Mesothelial cell of epicardium (in vitro differentiated cells): ENCODE data around the gene SLIT3. TPM values are rescaled to one million over a fixed set of nuclear protein-coding genes. Genes with fewer than 3 reads are reported as not detected.

Source experiments
- DNase-seq, 2 experiments: peaks; one replicate each; pipeline ENCODE4 v3.0.0; 2021; ENCODE audit warnings: low spot score in 2 of 2; ENCODE audit not compliant: unreplicated experiment in 2 of 2
- H3K27ac Mint-ChIP-seq: 2 replicates; pipeline ENCODE4 v1.8.0; 2021; ENCODE audit warnings: mixed read lengths
- H3K27me3 Mint-ChIP-seq: 2 replicates; pipeline ENCODE4 v1.8.0; 2021; ENCODE audit warnings: low read depth, mixed read lengths
- H3K36me3 Mint-ChIP-seq: 2 replicates; pipeline ENCODE4 v1.8.0; 2021; ENCODE audit warnings: mixed read lengths
- H3K4me1 Mint-ChIP-seq: 2 replicates; pipeline ENCODE4 v1.8.0; 2021; ENCODE audit warnings: mixed read lengths
- H3K4me3 Mint-ChIP-seq: 2 replicates; pipeline ENCODE4 v1.8.0; 2021; ENCODE audit warnings: mild to moderate bottlenecking, moderate library complexity, mixed read lengths
- H3K9me3 Mint-ChIP-seq: 2 replicates; pipeline ENCODE4 v1.8.0; 2021; ENCODE audit warnings: mixed read lengths
- CTCF ChIP-seq: fragments of 200-600 bp; sonication (generic); IDR thresholded peaks from one replicate; pipeline ENCODE4 v1.5.0; 2021; ENCODE audit warnings: antibody characterized with exemption; ENCODE audit not compliant: unreplicated experiment
- total RNA-seq: library from RNA; stranded (reverse); gene quantifications from 3 replicates; pipeline ENCODE4 v1.2.1, GENCODE V29; 2021

The SLIT3 gene
- total RNA-seq, 1 donor from 2014 or later, result 65.1 TPM

- no peak for TF ChIP-seq CTCF
- H3K27ac Mint-ChIP-seq, result peak overlapping the region; percentile 81
- H3K36me3 Mint-ChIP-seq, result no peaks in the 10 kb centered on the region
- no peak overlapping the region for H3K4me3 Mint-ChIP-seq
- H3K4me1 Mint-ChIP-seq, result peaks cover 63% of the 10 kb centered on the region
- no peak for DNase-seq
- peaks cover 3% of the 10 kb centered on the region for H3K9me3 Mint-ChIP-seq
- H3K27me3 Mint-ChIP-seq, result peaks cover 4% of the 10 kb centered on the region
These were observed 402.6 kb downstream of the SLIT3 start for GRCh38 chr5:168898247-168898911.

GRCh38 chr5:168897387-168898122, 403.4 kb downstream of the SLIT3 start:
- Mint-ChIP-seq H3K4me3 (no peak overlapping the region), H3K4me1 (peaks cover 65% of the 10 kb centered on the region), H3K9me3 (peaks cover 3% of the 10 kb centered on the region), H3K27me3 (peaks cover under 1% of the 10 kb centered on the region), H3K27ac (peak overlapping the region; percentile 60), H3K36me3 (no peaks in the 10 kb centered on the region)
- DNase-seq, result no peak
- TF ChIP-seq CTCF, result no peak

GRCh38 chr5:168895295-168896071, 405.5 kb downstream of the SLIT3 start:
- peaks cover 72% of the 10 kb centered on the region for H3K4me1 Mint-ChIP-seq
- DNase-seq, result no peak
- no peaks in the 10 kb centered on the region for H3K27me3 Mint-ChIP-seq
- H3K27ac Mint-ChIP-seq, result no peak overlapping the region
- peaks cover under 1% of the 10 kb centered on the region for H3K9me3 Mint-ChIP-seq
- no peak for TF ChIP-seq CTCF
- H3K4me3 Mint-ChIP-seq, result no peak overlapping the region
- no peaks in the 10 kb centered on the region for H3K36me3 Mint-ChIP-seq

GRCh38 chr5:168893283-168893682, 407.7 kb downstream of the SLIT3 start:
- Mint-ChIP-seq H3K27ac (no peak overlapping the region), H3K9me3 (no peaks in the 10 kb centered on the region), H3K36me3 (no peaks in the 10 kb centered on the region), H3K4me1 (peaks cover 63% of the 10 kb centered on the region), H3K4me3 (no peak overlapping the region), H3K27me3 (no peaks in the 10 kb centered on the region)
- no peak for DNase-seq
- TF ChIP-seq CTCF, result no peak

GRCh38 chr5:168892618-168893186, 408.2 kb downstream of the SLIT3 start:
- H3K4me1 Mint-ChIP-seq, result peaks cover 63% of the 10 kb centered on the region

More at GRCh38 chr5:168892618-168893186, 408.2 kb downstream of the SLIT3 start:
- Mint-ChIP-seq H3K27me3 (no peaks in the 10 kb centered on the region), H3K36me3 (no peaks in the 10 kb centered on the region), H3K4me3 (no peak overlapping the region), H3K9me3 (no peaks in the 10 kb centered on the region), H3K27ac (no peak overlapping the region)
- TF ChIP-seq CTCF, result no peak
- DNase-seq, result no peak
